Measurements from ENCODE around the gene RAB20. TPM values are rescaled to one million over a fixed set of nuclear protein-coding genes. Genes with fewer than 3 reads are reported as not detected.

RAB20 gene
- total RNA-seq, 1 experiment from 2014 or later, result 10.6 TPM

GRCh38 chr13:110600980-110601379 is 39.5 kb upstream of the RAB20 start:
- H3K9me2 ChIP-seq (ENCODE audit: insufficient read depth), result no peaks in the 10 kb centered on the region
- H3K4me2 ChIP-seq (ENCODE audit: low read length), result no peak overlapping the region
- H2AFZ ChIP-seq (ENCODE audit: low read depth, low read length, poor library complexity, severe bottlenecking), result no peak overlapping the region
- H3K9ac ChIP-seq (ENCODE audit: low read length), result no peak overlapping the region
- no peaks in the 10 kb centered on the region for H3K9me3 ChIP-seq (ENCODE audit: control insufficient read depth in 1 of 2, insufficient read depth in 1 of 2, low read depth in 1 of 2, low read length in 2 of 2)
- no peaks in the 10 kb centered on the region for H3K36me3 ChIP-seq (ENCODE audit: control insufficient read depth in 1 of 2, insufficient read depth in 2 of 2, low read length in 2 of 2)
- H3K79me2 ChIP-seq (ENCODE audit: insufficient read depth, low read length), result no peaks in the 10 kb centered on the region
- no peak overlapping the region for H3K4me3 ChIP-seq (replicated peaks in 1 of 2; ENCODE audit: low read depth in 1 of 2, low read length in 2 of 2)
- H3K4me1 ChIP-seq (ENCODE audit: control insufficient read depth in 1 of 2, insufficient read depth in 2 of 2, low read length in 2 of 2), result no peaks in the 10 kb centered on the region
- TF ChIP-seq EZH2 (IDR thresholded peaks at IDR 0.05), result no peak
- TF ChIP-seq MAX (IDR thresholded peaks at IDR 0.05), result no peak
- TF ChIP-seq SRF (IDR thresholded peaks at IDR 0.05; ENCODE audit: low read depth), result no peak
- TF ChIP-seq ZBTB33 (IDR thresholded peaks at IDR 0.05; ENCODE audit: extremely low read depth, insufficient replicate concordance, low read length), result no peak
- TF ChIP-seq YY1 (IDR thresholded peaks at IDR 0.05; ENCODE audit: extremely low read depth, insufficient replicate concordance, low read depth, low read length), result no peak
- no peak for TF ChIP-seq CEBPB (IDR thresholded peaks at IDR 0.05; ENCODE audit: low read depth)
- no peak for TF ChIP-seq ELF1 (IDR thresholded peaks at IDR 0.05; ENCODE audit: borderline replicate concordance, low read depth)
- no peak for TF ChIP-seq RAD21 (IDR thresholded peaks at IDR 0.05; ENCODE audit: low read depth)
- TF ChIP-seq ZFX (IDR thresholded peaks at IDR 0.05), result no peak
- no peak for TF ChIP-seq ATF3 (IDR thresholded peaks at IDR 0.05)
- no peak for TF ChIP-seq ZNF274 (IDR thresholded peaks at IDR 0.05; ENCODE audit: low read depth, low read length)
- no peak for TF ChIP-seq EZH2phosphoT487 (IDR thresholded peaks at IDR 0.05; ENCODE audit: borderline replicate concordance)
- no peak for TF ChIP-seq POLR2A (IDR thresholded peaks at IDR 0.05; ENCODE audit: borderline replicate concordance, extremely low read depth, insufficient read depth, insufficient read length)
- no peak for TF ChIP-seq JUND (IDR thresholded peaks at IDR 0.05)
- TF ChIP-seq POLR2AphosphoS5 (IDR thresholded peaks at IDR 0.05; ENCODE audit: low read depth, low read length), result no peak
- no peak for TF ChIP-seq CTCF (IDR thresholded peaks at IDR 0.05 in 2 of 3, conservative IDR thresholded peaks at IDR 0.05 in 1 of 3; ENCODE audit: borderline replicate concordance in 1 of 3, insufficient read depth in 1 of 3, low read depth in 2 of 3, low read length in 2 of 3)
- no peak for TF ChIP-seq FOSL1 (IDR thresholded peaks at IDR 0.05; ENCODE audit: low read depth)
- no peak for TF ChIP-seq EGR1 (IDR thresholded peaks at IDR 0.05; ENCODE audit: low read depth)
- ChIA-PET CTCF (no interaction called here), RAD21 (ENCODE audit: low non-redundant PET in 1 of 2, low total read pairs in 2 of 2, uncharacterized antibody in 2 of 2, unreplicated experiment in 2 of 2) (no interaction called here), POLR2A (no interaction called here)
- intact Hi-C loops (cut with micrococcal nuclease), result no loop called here
- BruUV-seq (replicated peaks), result no TSS peak
- H3K27me3 ChIP-seq (ENCODE audit: insufficient read depth, low read length), result no peaks in the 10 kb centered on the region
- ATAC-seq, result no peak
- no peak overlapping the region for H3K27ac ChIP-seq (ENCODE audit: low read depth, low read length)
- no peaks in the 10 kb centered on the region for H4K20me1 ChIP-seq (ENCODE audit: insufficient read depth)
- DNase-seq (ENCODE audit: low read depth, low spot score), result no peak

All from HCT116 (cell line).